Liver (tissue), 3 donors: Measurements from ENCODE around the gene CA5A.

Source experiments
- GABPA ChIP-seq, 2 donors: IDR thresholded peaks in 1 of 2; conservative IDR thresholded peaks in 1 of 2; 2 replicates each; pipeline ENCODE4 v1.6.1; 2016; ENCODE audit warnings: antibody characterized with exemption in 2 of 2, mild to moderate bottlenecking in 1 of 2, moderate library complexity in 1 of 2
- HNF4G ChIP-seq: IDR thresholded peaks from 2 replicates; pipeline ENCODE4 v1.6.1; 2016; ENCODE audit warnings: antibody characterized with exemption
- JUND ChIP-seq, 2 donors: IDR thresholded peaks; 2 replicates each; pipeline ENCODE4 v1.6.1; 2016; ENCODE audit warnings: antibody characterized with exemption in 2 of 2
- RAD21 ChIP-seq, 2 donors: IDR thresholded peaks; 2 replicates each; pipeline ENCODE4 v1.6.1; 2016; ENCODE audit warnings: antibody characterized with exemption in 2 of 2, mild to moderate bottlenecking in 2 of 2
- REST ChIP-seq: IDR thresholded peaks from 2 replicates; pipeline ENCODE4 v1.6.1; 2016; ENCODE audit warnings: antibody characterized with exemption, mild to moderate bottlenecking
- RXRA ChIP-seq, 2 donors: IDR thresholded peaks; 2 replicates each; pipeline ENCODE4 v1.6.1; 2017 to 2018; ENCODE audit warnings: antibody characterized with exemption in 2 of 2, mild to moderate bottlenecking in 1 of 2
- YY1 ChIP-seq: IDR thresholded peaks from 2 replicates; pipeline ENCODE4 v1.6.1; 2016; ENCODE audit warnings: antibody characterized with exemption, mild to moderate bottlenecking
- ZBTB33 ChIP-seq: IDR thresholded peaks from 2 replicates; pipeline ENCODE4 v1.6.1; 2016; ENCODE audit warnings: antibody characterized with exemption
- TF ChIP-seq, protein P1 (sequence below): fragments of 150-350 bp; IDR thresholded peaks from 2 replicates; pipeline ENCODE4 v1.5.1; 2017; ENCODE audit warnings: improper control_type of control experiment, low read depth, low read length; ENCODE audit not compliant: missing input control
- donor health status: healthy.
- donor health status: healthy.

- TF ChIP-seq YY1 (no peak), REST (no peak), RAD21 (IDR thresholded peaks at IDR 0.05) (no peak), RXRA (IDR thresholded peaks at IDR 0.05) (no peak), JUND (IDR thresholded peaks at IDR 0.05) (no peak), ZBTB33 (no peak), GABPA (IDR thresholded peaks at IDR 0.05 in 1 of 2, conservative IDR thresholded peaks at IDR 0.05 in 1 of 2) (no peak), HNF4G (no peak)
- TF ChIP-seq, protein P1, sequence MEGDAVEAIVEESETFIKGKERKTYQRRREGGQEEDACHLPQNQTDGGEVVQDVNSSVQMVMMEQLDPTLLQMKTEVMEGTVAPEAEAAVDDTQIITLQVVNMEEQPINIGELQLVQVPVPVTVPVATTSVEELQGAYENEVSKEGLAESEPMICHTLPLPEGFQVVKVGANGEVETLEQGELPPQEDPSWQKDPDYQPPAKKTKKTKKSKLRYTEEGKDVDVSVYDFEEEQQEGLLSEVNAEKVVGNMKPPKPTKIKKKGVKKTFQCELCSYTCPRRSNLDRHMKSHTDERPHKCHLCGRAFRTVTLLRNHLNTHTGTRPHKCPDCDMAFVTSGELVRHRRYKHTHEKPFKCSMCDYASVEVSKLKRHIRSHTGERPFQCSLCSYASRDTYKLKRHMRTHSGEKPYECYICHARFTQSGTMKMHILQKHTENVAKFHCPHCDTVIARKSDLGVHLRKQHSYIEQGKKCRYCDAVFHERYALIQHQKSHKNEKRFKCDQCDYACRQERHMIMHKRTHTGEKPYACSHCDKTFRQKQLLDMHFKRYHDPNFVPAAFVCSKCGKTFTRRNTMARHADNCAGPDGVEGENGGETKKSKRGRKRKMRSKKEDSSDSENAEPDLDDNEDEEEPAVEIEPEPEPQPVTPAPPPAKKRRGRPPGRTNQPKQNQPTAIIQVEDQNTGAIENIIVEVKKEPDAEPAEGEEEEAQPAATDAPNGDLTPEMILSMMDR = no peak
Measured at GRCh38 chr16:87895641-87896141, 40.6 kb downstream of the CA5A start.
